Psoas muscle (tissue), 8 donors: ENCODE data around the gene WDR27. TPM values are rescaled to one million over a fixed set of nuclear protein-coding genes. Genes with fewer than 3 reads are reported as not detected.
A peak's percentile ranks its signal among the peaks of the same experiment; 100 is the strongest.

Source experiments
- ATAC-seq, 4 donors: fragments of 200-7000 bp; cut with Tn5 transposase; one replicate each; pipeline ENCODE4 v1.9.1; 2020; ENCODE audit warnings: moderate library complexity in 3 of 4, mild to moderate bottlenecking in 2 of 4
- DNase-seq, 2 donors: peaks; one replicate each; pipeline ENCODE4 v3.0.0-alpha.2; 2020
- H3K27ac ChIP-seq: fragments of 200-600 bp; one replicate; pipeline ENCODE4 v1.8.0; 2022
- H3K27me3 ChIP-seq, 3 donors: fragments of 200-600 bp in 1 of 3; one replicate each; pipeline versions ENCODE4 v1.6.1 to v1.8.0; 2013 to 2022; ENCODE audit warnings: low read length in 2 of 3, mild to moderate bottlenecking in 2 of 3, moderate library complexity in 1 of 3; ENCODE audit not compliant: insufficient read depth in 3 of 3
- H3K36me3 ChIP-seq, 2 donors: fragments of 200-600 bp in 1 of 2; one replicate each; pipeline versions ENCODE4 v1.6.1 to v1.8.0; 2013 to 2022; ENCODE audit warnings: low read depth in 1 of 2, mild to moderate bottlenecking in 1 of 2, moderate library complexity in 1 of 2; ENCODE audit not compliant: insufficient read depth in 1 of 2
- H3K4me1 ChIP-seq: fragments of 200-600 bp; one replicate; pipeline ENCODE4 v1.8.0; 2022
- H3K4me3 ChIP-seq: fragments of 200-600 bp; one replicate; pipeline ENCODE4 v1.8.0; 2022; ENCODE audit warnings: mild to moderate bottlenecking
- H3K9me3 ChIP-seq: fragments of 200-600 bp; one replicate; pipeline ENCODE4 v1.8.0; 2022
- WGBS, 3 donors: extraction: QIAGEN DNeasy Blood & Tissue Kit; methylation state at CpG; one replicate each; pipeline versions ENCODE4 v1.1.6 to v1.1.7; 2013; 5-methylcytosine and 5-hydroxymethylcytosine counted together
- intact Hi-C, 2 donors: fragments of 100-400 bp; cut with DNase I; formaldehyde crosslinking; loops; one replicate each; pipeline versions ENCODE4 v1.11.0 to v1.14.2; 2022
- polyA plus RNA-seq, 3 donors: library from polyadenylated mRNA; stranded (reverse); fragments of 200-250 nt; gene quantifications; one replicate each; pipeline ENCODE4 v1.2.3, GENCODE V29; 2013
- total RNA-seq, 4 donors: library from RNA; stranded (reverse); fragmentation: NEBNext Ultra II Directional in 2 of 4; extraction: Animal tissue kit (Norgen Biotek cat#: 25700) in 2 of 4; gene quantifications; one replicate each; pipeline versions ENCODE4 v1.2.1 to v1.2.4, GENCODE V29; 2021 to 2023
- TF ChIP-seq, protein P1 (sequence below): fragments of 200-600 bp; IDR thresholded peaks from one replicate; pipeline ENCODE4 v1.8.0; 2022; ENCODE audit warnings: antibody characterized with exemption
- donor health status: healthy with polysubstance abuse.
- donor health status: DM: no; HTN: no; CAD: no; lungs with moderate emphysema.
- donor health status: Bipolar disorder and iron deficiency.
- donor health status: healthy.
- donor health status: DM: yes; HTN: yes; CAD: no.
- donor health status: DM: no; HTN: no; CAD: no.
- donor health status: DM: no; HTN: no; CAD: no.
- donor health status: DM: yes; HTN: yes; CAD: no.

Gene WDR27
- total and polyA plus RNA-seq, 7 donors, result 3.1 to 14.4 (median 5.5) TPM

DNA sequence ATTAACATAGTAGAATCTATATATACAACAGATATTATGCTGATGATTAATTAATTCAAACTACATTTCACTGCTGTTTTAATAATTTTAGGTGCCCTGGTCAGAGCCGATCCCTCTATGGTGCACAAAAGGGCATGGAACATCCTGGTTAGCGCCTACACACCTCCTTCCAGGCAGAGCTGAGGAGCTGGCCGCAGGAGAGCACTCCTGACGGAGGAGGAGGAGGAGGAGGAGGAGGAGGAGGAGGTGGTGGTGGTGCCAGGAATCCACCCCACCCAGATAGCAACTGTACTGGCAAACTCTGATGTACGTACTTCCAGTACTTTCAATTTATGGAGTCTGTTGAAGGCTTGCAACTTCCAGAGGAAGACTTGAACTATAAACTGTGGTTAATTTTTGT lies 244.1 kb downstream of the WDR27 start:
- no peak for ATAC-seq
- WGBS, 3 donors, result 91 to 100% (median 98%) methylated on average over 3 to 5 of the region's 5 CpGs
- DNase-seq, result no peak

DNA sequence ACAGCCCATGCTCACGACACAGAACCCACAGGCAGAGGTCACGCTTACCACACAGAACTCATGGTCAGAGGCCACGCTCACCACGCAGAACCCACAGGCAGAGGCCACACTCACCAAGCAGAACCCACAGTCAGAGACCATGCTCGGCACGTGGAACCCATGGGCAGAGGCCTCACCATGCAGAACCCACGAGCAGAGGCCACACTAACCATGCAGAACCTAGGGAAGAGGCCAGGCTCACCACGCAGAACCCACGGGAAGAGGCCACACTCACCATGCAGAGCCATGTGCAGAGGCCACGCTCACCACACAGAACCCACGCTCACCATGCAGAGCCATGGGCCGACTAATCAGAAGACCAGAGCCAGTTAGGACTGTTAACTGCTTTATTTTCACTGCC lies 245.0 kb downstream of the WDR27 start:
- 95 to 97% (median 97%) methylated on average over 12 of the region's 12 CpGs for WGBS, 3 donors
- no peak overlapping the region for H3K27ac ChIP-seq
- peaks cover 13% of the 10 kb centered on the region for H3K9me3 ChIP-seq
- H3K4me1 ChIP-seq, result no peaks in the 10 kb centered on the region
- H3K4me3 ChIP-seq, result no peak overlapping the region
- no peaks in the 10 kb centered on the region for H3K27me3 ChIP-seq
- ATAC-seq (no peak), DNase-seq (no peak)
- TF ChIP-seq, protein P1, sequence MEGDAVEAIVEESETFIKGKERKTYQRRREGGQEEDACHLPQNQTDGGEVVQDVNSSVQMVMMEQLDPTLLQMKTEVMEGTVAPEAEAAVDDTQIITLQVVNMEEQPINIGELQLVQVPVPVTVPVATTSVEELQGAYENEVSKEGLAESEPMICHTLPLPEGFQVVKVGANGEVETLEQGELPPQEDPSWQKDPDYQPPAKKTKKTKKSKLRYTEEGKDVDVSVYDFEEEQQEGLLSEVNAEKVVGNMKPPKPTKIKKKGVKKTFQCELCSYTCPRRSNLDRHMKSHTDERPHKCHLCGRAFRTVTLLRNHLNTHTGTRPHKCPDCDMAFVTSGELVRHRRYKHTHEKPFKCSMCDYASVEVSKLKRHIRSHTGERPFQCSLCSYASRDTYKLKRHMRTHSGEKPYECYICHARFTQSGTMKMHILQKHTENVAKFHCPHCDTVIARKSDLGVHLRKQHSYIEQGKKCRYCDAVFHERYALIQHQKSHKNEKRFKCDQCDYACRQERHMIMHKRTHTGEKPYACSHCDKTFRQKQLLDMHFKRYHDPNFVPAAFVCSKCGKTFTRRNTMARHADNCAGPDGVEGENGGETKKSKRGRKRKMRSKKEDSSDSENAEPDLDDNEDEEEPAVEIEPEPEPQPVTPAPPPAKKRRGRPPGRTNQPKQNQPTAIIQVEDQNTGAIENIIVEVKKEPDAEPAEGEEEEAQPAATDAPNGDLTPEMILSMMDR, result no peak
- intact Hi-C loops, result no loop called here
- H3K36me3 ChIP-seq, result no peaks in the 10 kb centered on the region

More for the DNA sequence above, 244.1 kb downstream of the WDR27 start:
- intact Hi-C loops, result no loop called here
- no peaks in the 10 kb centered on the region for H3K36me3 ChIP-seq
- no peaks in the 10 kb centered on the region for H3K27me3 ChIP-seq
- H3K27ac ChIP-seq, result no peak overlapping the region
- H3K9me3 ChIP-seq, result peaks cover 13% of the 10 kb centered on the region
- TF ChIP-seq, protein P1, result no peak
- H3K4me3 ChIP-seq, result no peak overlapping the region
- no peaks in the 10 kb centered on the region for H3K4me1 ChIP-seq

DNA sequence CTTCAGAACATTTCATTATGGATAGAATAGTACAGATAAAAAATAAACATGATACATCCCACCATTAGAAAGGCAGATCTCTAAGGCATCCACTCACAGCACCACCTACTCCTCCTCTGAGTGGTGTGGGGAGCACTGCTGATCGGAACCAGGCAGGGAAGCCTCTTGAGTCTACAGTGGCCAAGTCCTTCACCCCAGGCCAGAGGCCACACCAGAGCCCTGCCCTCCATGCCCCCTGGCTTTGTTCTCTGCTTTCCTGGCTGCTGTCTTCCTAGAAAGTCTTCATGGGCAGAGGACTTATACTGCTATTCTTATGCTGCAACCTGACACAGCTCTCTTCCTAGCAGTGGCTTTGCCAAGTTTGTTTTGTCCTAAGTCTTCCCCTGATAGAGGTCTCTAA lies 246.4 kb downstream of the WDR27 start:
- TF ChIP-seq, protein P1, result no peak
- Histone ChIP-seq H3K9me3 (peaks cover 13% of the 10 kb centered on the region), H3K36me3 (no peaks in the 10 kb centered on the region), H3K27me3 (no peaks in the 10 kb centered on the region), H3K27ac (no peak overlapping the region), H3K4me1 (no peaks in the 10 kb centered on the region), H3K4me3 (no peak overlapping the region)
- ATAC-seq, result peak in 1 of 4 donors; percentile 51
- 44 to 72% (median 67%) methylated on average over 1 of the region's 1 CpG for WGBS, 3 donors
- intact Hi-C loops, result no loop called here
- no peak for DNase-seq

DNA sequence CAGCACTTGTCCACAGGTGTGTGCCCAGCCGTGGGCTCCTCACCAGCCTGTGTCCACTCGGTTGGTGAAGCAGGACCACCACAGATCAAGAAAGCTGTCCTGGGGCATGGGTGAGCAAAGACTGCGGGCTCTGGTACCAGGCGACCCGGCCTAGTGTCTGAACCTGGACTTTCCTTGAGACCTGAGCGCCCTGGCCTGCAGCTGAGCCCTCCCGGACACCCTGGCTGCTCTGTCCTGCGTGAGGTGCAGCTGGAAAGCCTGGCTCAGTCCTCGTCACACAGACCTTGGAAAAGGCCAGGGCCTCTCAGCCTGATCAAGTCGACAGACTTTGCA lies 247.0 kb downstream of the WDR27 start:
- Histone ChIP-seq H3K9me3 (peaks cover 8% of the 10 kb centered on the region), H3K36me3 (no peaks in the 10 kb centered on the region), H3K4me3 (no peak overlapping the region), H3K27ac (no peak overlapping the region), H3K27me3 (no peaks in the 10 kb centered on the region), H3K4me1 (no peaks in the 10 kb centered on the region)
- DNase-seq (no peak), ATAC-seq (no peak)
- TF ChIP-seq, protein P1, result no peak
- intact Hi-C loops, result no loop called here
- 91% methylated on average over 10 of the region's 10 CpGs for WGBS, 3 donors

DNA sequence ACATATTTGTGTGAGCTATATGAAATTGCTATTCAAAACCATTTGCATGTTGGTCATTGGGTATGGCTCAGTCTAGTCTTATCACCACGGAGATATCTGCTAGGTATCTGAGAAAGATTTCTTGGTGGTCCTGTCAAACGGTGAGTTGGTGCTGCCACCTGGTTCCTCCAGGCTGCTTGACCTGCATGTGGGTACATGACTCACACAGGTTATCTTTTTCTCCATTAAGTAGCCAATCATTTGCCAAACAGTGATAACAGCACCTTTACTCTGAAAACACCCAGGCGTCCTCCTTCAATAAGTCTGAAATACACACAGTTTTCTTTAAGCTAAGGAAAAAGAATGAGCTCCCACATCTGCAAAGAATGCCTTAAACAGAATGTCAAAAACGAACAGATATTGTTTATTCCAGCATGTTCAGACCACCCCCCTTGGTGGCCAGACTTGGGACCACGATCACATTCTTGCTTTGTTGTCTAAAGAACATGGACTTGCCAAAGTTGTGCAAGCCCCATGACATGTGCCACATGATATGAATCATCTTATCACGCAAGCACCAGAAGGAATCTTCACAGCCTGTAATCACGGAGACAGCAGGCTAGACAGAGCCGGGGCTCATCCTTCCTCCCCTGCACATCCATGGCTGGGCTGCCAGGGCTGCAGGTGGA lies 247.5 kb downstream of the WDR27 start:
- ATAC-seq (peak; percentile 35 to 66 (median 50)), DNase-seq (peak; percentile 45 to 62)
- Histone ChIP-seq H3K4me3 (no peak overlapping the region), H3K36me3 (no peaks in the 10 kb centered on the region), H3K4me1 (no peaks in the 10 kb centered on the region), H3K27me3 (no peaks in the 10 kb centered on the region), H3K27ac (no peak overlapping the region), H3K9me3 (peaks cover 3% of the 10 kb centered on the region)
- 66 to 78% (median 67%) methylated on average over 8 of the region's 8 CpGs for WGBS, 3 donors
- TF ChIP-seq, protein P1, result no peak
- intact Hi-C loops, result no loop called here
